DND-41 (cell line): ENCODE measurements around the gene NELL2.
"Not testable (repeated sequence)": the region's sequence is repeated elsewhere in the genome, so short reads cannot be mapped to it uniquely, and the experiment has no call there.

ENCODE experiments used
- ATAC-seq: fragments of 200-7000 bp; cut with Tn5 transposase; 3 replicates; pipeline ENCODE4 v1.9.1; 2021; ENCODE audit warnings: low read depth; ENCODE audit not compliant: insufficient read depth
- DNase-seq: peaks from one replicate; pipeline ENCODE4 v3.0.0-alpha.2; 2020
- H2AFZ ChIP-seq: 2 replicates; pipeline ENCODE4 v1.6.0; 2012; ENCODE audit warnings: low read depth, low read length
- H3K27ac ChIP-seq: 2 replicates; pipeline ENCODE4 v1.5.1; 2012; ENCODE audit warnings: low read length, inconsistent platforms
- H3K27me3 ChIP-seq: fragments of 200-600 bp; sonication (generic); 2 replicates; pipeline ENCODE4 v1.6.0; 2012; ENCODE audit warnings: low read length, mild to moderate bottlenecking, inconsistent platforms; ENCODE audit not compliant: insufficient read depth, poor library complexity
- H3K36me3 ChIP-seq: 2 replicates; pipeline ENCODE4 v1.5.1; 2012; ENCODE audit warnings: low read length, inconsistent platforms; ENCODE audit not compliant: insufficient read depth
- H3K4me1 ChIP-seq: 2 replicates; pipeline ENCODE4 v1.5.1; 2012; ENCODE audit warnings: mild to moderate bottlenecking, low read length; ENCODE audit not compliant: insufficient read depth
- H3K4me2 ChIP-seq: 2 replicates; pipeline ENCODE4 v1.6.0; 2012; ENCODE audit warnings: mild to moderate bottlenecking, moderate library complexity, low read length, inconsistent platforms; ENCODE audit not compliant: insufficient read depth
- H3K4me3 ChIP-seq, 2 experiments: fragments of 200-600 bp in 1 of 2; shearing (Covaris generic) in 1 of 2; 2 replicates each; pipeline ENCODE4 v1.5.1; 2012 to 2016; ENCODE audit warnings: inconsistent platforms in 2 of 2, low read length in 2 of 2, mild to moderate bottlenecking in 2 of 2, low read depth in 1 of 2, moderate library complexity in 1 of 2
- H3K79me2 ChIP-seq: 2 replicates; pipeline ENCODE4 v1.6.0; 2012; ENCODE audit warnings: low read length, inconsistent platforms; ENCODE audit not compliant: insufficient read depth
- H3K9ac ChIP-seq: 2 replicates; pipeline ENCODE4 v1.6.0; 2012; ENCODE audit warnings: low read depth, mild to moderate bottlenecking, inconsistent platforms, low read length, moderate library complexity
- H3K9me3 ChIP-seq: 2 replicates; pipeline ENCODE4 v1.5.1; 2012; ENCODE audit warnings: low read length, moderate library complexity, mild to moderate bottlenecking, inconsistent platforms; ENCODE audit not compliant: insufficient read depth, severe bottlenecking
- H4K20me1 ChIP-seq: 2 replicates; pipeline ENCODE4 v1.6.0; 2012; ENCODE audit warnings: low read length; ENCODE audit not compliant: insufficient read depth
- CTCF ChIP-seq: IDR thresholded peaks from 2 replicates; pipeline ENCODE4 v1.5.1; 2012; ENCODE audit warnings: borderline replicate concordance, low read length, moderate library complexity, mild to moderate bottlenecking; ENCODE audit not compliant: poor library complexity, severe bottlenecking; ENCODE audit errors: extremely low read depth
- EZH2 ChIP-seq: IDR thresholded peaks from 3 replicates; pipeline ENCODE4 v1.6.1; 2012; ENCODE audit warnings: borderline replicate concordance, low read depth, mild to moderate bottlenecking, moderate library complexity, low read length, inconsistent platforms; ENCODE audit not compliant: severe bottlenecking

NELL2 gene

GRCh38 chr12:44915958-44916357, 39.8 kb upstream of the NELL2 start:
- peaks cover 11% of the 10 kb centered on the region for H3K27me3 ChIP-seq

GRCh38 chr12:44904321-44904720, 28.2 kb upstream of the NELL2 start:
- ATAC-seq: no peak
- no peak for DNase-seq
- Histone ChIP-seq H3K79me2 (no peaks in the 10 kb centered on the region), H3K9ac (no peak overlapping the region), H3K4me2 (no peak overlapping the region), H3K4me1 (no peaks in the 10 kb centered on the region), H3K27ac (no peak overlapping the region), H3K9me3 (no peaks in the 10 kb centered on the region), H3K4me3 (no peak overlapping the region), H4K20me1 (no peaks in the 10 kb centered on the region), H2AFZ (no peak overlapping the region), H3K36me3 (no peaks in the 10 kb centered on the region), H3K27me3 (no peaks in the 10 kb centered on the region)
- no peak for TF ChIP-seq CTCF
- TF ChIP-seq EZH2: no peak

More at GRCh38 chr12:44915958-44916357, 39.8 kb upstream of the NELL2 start:
- Histone ChIP-seq H3K4me3 (no peak overlapping the region), H3K79me2 (no peaks in the 10 kb centered on the region), H3K4me2 (no peak overlapping the region), H4K20me1 (no peaks in the 10 kb centered on the region), H2AFZ (no peak overlapping the region), H3K9ac (no peak overlapping the region), H3K4me1 (no peaks in the 10 kb centered on the region), H3K9me3 (no peaks in the 10 kb centered on the region), H3K27ac (no peak overlapping the region), H3K36me3 (no peaks in the 10 kb centered on the region)
- ATAC-seq: no peak
- no peak for TF ChIP-seq CTCF
- TF ChIP-seq EZH2: no peak
- DNase-seq: no peak

GRCh38 chr12:44898108-44898507, 22.0 kb upstream of the NELL2 start:
- not testable (repeated sequence) for ATAC-seq, H2AFZ ChIP-seq, H3K36me3 ChIP-seq, H3K27ac ChIP-seq, H3K27me3 ChIP-seq, H3K79me2 ChIP-seq, H3K4me3 ChIP-seq, H3K9ac ChIP-seq, H4K20me1 ChIP-seq, DNase-seq, H3K4me2 ChIP-seq, H3K4me1 ChIP-seq, H3K9me3 ChIP-seq

- Histone ChIP-seq H3K4me2 (no peak overlapping the region), H3K9me3 (no peaks in the 10 kb centered on the region), H2AFZ (no peak overlapping the region), H3K4me3 (no peak overlapping the region), H3K27me3 (peaks cover under 1% of the 10 kb centered on the region), H3K36me3 (no peaks in the 10 kb centered on the region), H3K79me2 (no peaks in the 10 kb centered on the region), H3K4me1 (no peaks in the 10 kb centered on the region), H3K9ac (no peak overlapping the region), H4K20me1 (no peaks in the 10 kb centered on the region), H3K27ac (no peak overlapping the region)
- TF ChIP-seq EZH2 (no peak), CTCF (no peak)
- ATAC-seq: no peak
- no peak for DNase-seq
Measured at GRCh38 chr12:44889926-44890325, 13.8 kb upstream of the NELL2 start.
